ENCODE results near the gene GYG1.

GRCh38 chr3:149023951-149024350, 32.6 kb downstream of the GYG1 start:
- TF ChIP-seq REST (IDR thresholded peaks at IDR 0.05) (no peak), HNF4G (IDR thresholded peaks at IDR 0.05) (no peak), CTCF (IDR thresholded peaks at IDR 0.05; ENCODE audit: low read depth, low read length, missing input control) (no peak), SP1 (IDR thresholded peaks at IDR 0.05) (no peak), TAF1 (conservative IDR thresholded peaks at IDR 0.05) (no peak), MAX (IDR thresholded peaks at IDR 0.05) (no peak), ZBTB33 (IDR thresholded peaks at IDR 0.05) (no peak), JUND (IDR thresholded peaks at IDR 0.05) (no peak), YY1 (IDR thresholded peaks at IDR 0.05) (no peak), RXRA (IDR thresholded peaks at IDR 0.05) (no peak), GABPA (IDR thresholded peaks at IDR 0.05 in 1 of 2, conservative IDR thresholded peaks at IDR 0.05 in 1 of 2) (no peak), RAD21 (IDR thresholded peaks at IDR 0.05) (no peak), EGR1 (IDR thresholded peaks at IDR 0.05; ENCODE audit: low read depth in 2 of 2) (no peak), ATF3 (IDR thresholded peaks at IDR 0.05) (no peak)

All from liver (tissue), 3 donors.